ENCODE data around the gene TMEM18.

The TMEM18 gene

GRCh38 chr2:649426-650342 lies 27.5 kb downstream of the TMEM18 start:
- no CpG with 5 or more reads among the region's 20 CpGs for WGBS (ENCODE audit: extremely low coverage, insufficient coverage, insufficient read length)
- no peak overlapping the region for H4K91ac ChIP-seq (ENCODE audit: low read depth, low read length)
- H2BK120ac ChIP-seq (ENCODE audit: insufficient read depth, low read length, poor library complexity), result no peak overlapping the region
- H3K9ac ChIP-seq (ENCODE audit: low read length), result no peak overlapping the region
- H2AK5ac ChIP-seq (ENCODE audit: low read length), result no peak overlapping the region
- no peaks in the 10 kb centered on the region for H3K27me3 ChIP-seq (ENCODE audit: insufficient read depth, low read length)
- H3K23ac ChIP-seq (ENCODE audit: low read length), result no peak overlapping the region
- no peaks in the 10 kb centered on the region for H3K4me1 ChIP-seq (ENCODE audit: control insufficient read depth in 1 of 2, insufficient read depth in 2 of 2, low read length in 2 of 2)
- H3K4me2 ChIP-seq (ENCODE audit: low read length), result no peak overlapping the region
- peaks cover 1% of the 10 kb centered on the region for H3K9me3 ChIP-seq (ENCODE audit: insufficient read depth, low read depth, low read length)
- no peak overlapping the region for H3K4ac ChIP-seq (ENCODE audit: low read depth, low read length)
- no peak overlapping the region for H2BK12ac ChIP-seq (ENCODE audit: low read length)
- DNase-seq, result no peak
- no peak overlapping the region for H3K27ac ChIP-seq (ENCODE audit: low read depth, low read length)
- H2AFZ ChIP-seq (ENCODE audit: insufficient read depth, low read length, poor library complexity), result no peak overlapping the region
- H3K4me3 ChIP-seq (ENCODE audit: low read depth, low read length), result no peak overlapping the region
- H3K18ac ChIP-seq (ENCODE audit: low read length), result no peak overlapping the region
- no peak overlapping the region for H2BK5ac ChIP-seq (ENCODE audit: low read depth, low read length, poor library complexity)
- H4K12ac ChIP-seq (ENCODE audit: low read depth, low read length), result no peak overlapping the region
- no peaks in the 10 kb centered on the region for H3K36me3 ChIP-seq (ENCODE audit: control insufficient read depth in 1 of 2, insufficient read depth in 2 of 2, low read length in 2 of 2)
- no peaks in the 10 kb centered on the region for H3K79me2 ChIP-seq (ENCODE audit: control insufficient read depth, insufficient read depth, low read length, poor library complexity)
- H3K79me1 ChIP-seq (ENCODE audit: low read length), result no peaks in the 10 kb centered on the region
- no peak overlapping the region for H3K14ac ChIP-seq (ENCODE audit: low read length)
- H4K8ac ChIP-seq (ENCODE audit: low read depth, low read length), result no peak overlapping the region

- no peak overlapping the region for H3K18ac ChIP-seq (ENCODE audit: low read length)
- H3K14ac ChIP-seq (ENCODE audit: low read length), result no peak overlapping the region
- no peak for DNase-seq
- no peak overlapping the region for H4K12ac ChIP-seq (ENCODE audit: low read depth, low read length)
- no peak overlapping the region for H2BK120ac ChIP-seq (ENCODE audit: insufficient read depth, low read length, poor library complexity)
- H3K79me1 ChIP-seq (ENCODE audit: low read length), result no peaks in the 10 kb centered on the region
- no peak overlapping the region for H3K9ac ChIP-seq (ENCODE audit: low read length)
- H3K27me3 ChIP-seq (ENCODE audit: insufficient read depth, low read length), result no peaks in the 10 kb centered on the region
- no CpG with 5 or more reads among the region's 26 CpGs for WGBS (ENCODE audit: extremely low coverage, insufficient coverage, insufficient read length)
- H3K36me3 ChIP-seq (ENCODE audit: control insufficient read depth in 1 of 2, insufficient read depth in 2 of 2, low read length in 2 of 2), result no peaks in the 10 kb centered on the region
- H2AK5ac ChIP-seq (ENCODE audit: low read length), result no peak overlapping the region
- H2BK12ac ChIP-seq (ENCODE audit: low read length), result no peak overlapping the region
- H3K23ac ChIP-seq (ENCODE audit: low read length), result no peak overlapping the region
- peaks cover 1% of the 10 kb centered on the region for H3K9me3 ChIP-seq (ENCODE audit: insufficient read depth, low read depth, low read length)
- H4K91ac ChIP-seq (ENCODE audit: low read depth, low read length), result no peak overlapping the region
- no peak overlapping the region for H3K4ac ChIP-seq (ENCODE audit: low read depth, low read length)
- H3K4me3 ChIP-seq (ENCODE audit: low read depth, low read length), result no peak overlapping the region
- H2BK5ac ChIP-seq (ENCODE audit: low read depth, low read length, poor library complexity), result no peak overlapping the region
- H3K4me1 ChIP-seq (ENCODE audit: control insufficient read depth in 1 of 2, insufficient read depth in 2 of 2, low read length in 2 of 2), result no peaks in the 10 kb centered on the region
- H3K4me2 ChIP-seq (ENCODE audit: low read length), result no peak overlapping the region
- H3K27ac ChIP-seq (ENCODE audit: low read depth, low read length), result no peak overlapping the region
- H2AFZ ChIP-seq (ENCODE audit: insufficient read depth, low read length, poor library complexity), result no peak overlapping the region
- no peak overlapping the region for H4K8ac ChIP-seq (ENCODE audit: low read depth, low read length)
- H3K79me2 ChIP-seq (ENCODE audit: control insufficient read depth, insufficient read depth, low read length, poor library complexity), result no peaks in the 10 kb centered on the region
Observed at GRCh38 chr2:648476-649424, 28.5 kb downstream of the TMEM18 start.

- H2BK120ac ChIP-seq (ENCODE audit: insufficient read depth, low read length, poor library complexity), result no peak overlapping the region
- no peak overlapping the region for H2BK12ac ChIP-seq (ENCODE audit: low read length)
- no peak overlapping the region for H3K4me2 ChIP-seq (ENCODE audit: low read length)
- no peak overlapping the region for H2AFZ ChIP-seq (ENCODE audit: insufficient read depth, low read length, poor library complexity)
- no peaks in the 10 kb centered on the region for H3K79me2 ChIP-seq (ENCODE audit: control insufficient read depth, insufficient read depth, low read length, poor library complexity)
- no peak overlapping the region for H4K91ac ChIP-seq (ENCODE audit: low read depth, low read length)
- no peak overlapping the region for H2AK5ac ChIP-seq (ENCODE audit: low read length)
- DNase-seq, result peak in 1 of 2 donors; percentile 52
- no peak overlapping the region for H3K27ac ChIP-seq (ENCODE audit: low read depth, low read length)
- WGBS (ENCODE audit: extremely low coverage, insufficient coverage, insufficient read length), result no CpG with 5 or more reads among the region's 16 CpGs
- no peak overlapping the region for H2BK5ac ChIP-seq (ENCODE audit: low read depth, low read length, poor library complexity)
- no peak overlapping the region for H3K23ac ChIP-seq (ENCODE audit: low read length)
- H3K27me3 ChIP-seq (ENCODE audit: insufficient read depth, low read length), result no peaks in the 10 kb centered on the region
- H3K4ac ChIP-seq (ENCODE audit: low read depth, low read length), result no peak overlapping the region
- H3K14ac ChIP-seq (ENCODE audit: low read length), result no peak overlapping the region
- H4K12ac ChIP-seq (ENCODE audit: low read depth, low read length), result no peak overlapping the region
- no peak overlapping the region for H3K4me3 ChIP-seq (ENCODE audit: low read depth, low read length)
- H3K79me1 ChIP-seq (ENCODE audit: low read length), result no peaks in the 10 kb centered on the region
- no peak overlapping the region for H3K18ac ChIP-seq (ENCODE audit: low read length)
- no peak overlapping the region for H4K8ac ChIP-seq (ENCODE audit: low read depth, low read length)
- H3K9ac ChIP-seq (ENCODE audit: low read length), result no peak overlapping the region
- peaks cover 1% of the 10 kb centered on the region for H3K9me3 ChIP-seq (ENCODE audit: insufficient read depth, low read depth, low read length)
- no peaks in the 10 kb centered on the region for H3K4me1 ChIP-seq (ENCODE audit: control insufficient read depth in 1 of 2, insufficient read depth in 2 of 2, low read length in 2 of 2)
- no peaks in the 10 kb centered on the region for H3K36me3 ChIP-seq (ENCODE audit: control insufficient read depth in 1 of 2, insufficient read depth in 2 of 2, low read length in 2 of 2)
Observed at GRCh38 chr2:647691-648231, 29.4 kb downstream of the TMEM18 start.

- no peak overlapping the region for H2AFZ ChIP-seq (ENCODE audit: insufficient read depth, low read length, poor library complexity)
- no peak overlapping the region for H2AK5ac ChIP-seq (ENCODE audit: low read length)
- H4K91ac ChIP-seq (ENCODE audit: low read depth, low read length), result no peak overlapping the region
- H3K23ac ChIP-seq (ENCODE audit: low read length), result no peak overlapping the region
- no peak overlapping the region for H3K4me2 ChIP-seq (ENCODE audit: low read length)
- no peak overlapping the region for H2BK120ac ChIP-seq (ENCODE audit: insufficient read depth, low read length, poor library complexity)
- H2BK5ac ChIP-seq (ENCODE audit: low read depth, low read length, poor library complexity), result no peak overlapping the region
- no peak overlapping the region for H3K27ac ChIP-seq (ENCODE audit: low read depth, low read length)
- no peaks in the 10 kb centered on the region for H3K4me1 ChIP-seq (ENCODE audit: control insufficient read depth in 1 of 2, insufficient read depth in 2 of 2, low read length in 2 of 2)
- no peak for DNase-seq
- no peak overlapping the region for H3K14ac ChIP-seq (ENCODE audit: low read length)
- no peak overlapping the region for H3K9ac ChIP-seq (ENCODE audit: low read length)
- no peak overlapping the region for H3K18ac ChIP-seq (ENCODE audit: low read length)
- WGBS (ENCODE audit: extremely low coverage, insufficient coverage, insufficient read length), result no CpG with 5 or more reads among the region's 10 CpGs
- no peak overlapping the region for H2BK12ac ChIP-seq (ENCODE audit: low read length)
- no peak overlapping the region for H3K4ac ChIP-seq (ENCODE audit: low read depth, low read length)
- no peak overlapping the region for H4K8ac ChIP-seq (ENCODE audit: low read depth, low read length)
- no peak overlapping the region for H3K4me3 ChIP-seq (ENCODE audit: low read depth, low read length)
- no peaks in the 10 kb centered on the region for H3K79me1 ChIP-seq (ENCODE audit: low read length)
- no peaks in the 10 kb centered on the region for H3K36me3 ChIP-seq (ENCODE audit: control insufficient read depth in 1 of 2, insufficient read depth in 2 of 2, low read length in 2 of 2)
- H4K12ac ChIP-seq (ENCODE audit: low read depth, low read length), result no peak overlapping the region
- no peaks in the 10 kb centered on the region for H3K9me3 ChIP-seq (ENCODE audit: insufficient read depth, low read depth, low read length)
- no peaks in the 10 kb centered on the region for H3K27me3 ChIP-seq (ENCODE audit: insufficient read depth, low read length)
- no peaks in the 10 kb centered on the region for H3K79me2 ChIP-seq (ENCODE audit: control insufficient read depth, insufficient read depth, low read length, poor library complexity)
Observed at GRCh38 chr2:647003-647560, 30.1 kb downstream of the TMEM18 start.
